Breast epithelium (tissue), 4 donors: ENCODE data around the gene ZWINT. TPM values are rescaled to one million over a fixed set of nuclear protein-coding genes. Genes with fewer than 3 reads are reported as not detected.

Experiments
- DNase-seq, 2 donors: peaks; one replicate each; pipeline ENCODE4 v3.0.0-alpha.2; 2019; ENCODE audit warnings: low spot score in 2 of 2
- H3K27ac ChIP-seq, 2 donors: fragments of 200-600 bp; sonication (generic) in 1 of 2; one replicate each; pipeline ENCODE4 v1.5.1; 2016 to 2019; ENCODE audit warnings: mild to moderate bottlenecking in 1 of 2
- H3K27me3 ChIP-seq, 2 donors: fragments of 200-600 bp; sonication (generic) in 1 of 2; one replicate each; pipeline versions ENCODE4 v1.5.1 to v1.6.0; 2017 to 2019; ENCODE audit warnings: control low read depth in 1 of 2, mild to moderate bottlenecking in 1 of 2
- H3K36me3 ChIP-seq: fragments of 200-600 bp; one replicate; pipeline ENCODE4 v1.5.1; 2019
- H3K4me1 ChIP-seq, 2 donors: fragments of 200-600 bp; sonication (generic); one replicate each; pipeline ENCODE4 v1.5.1; 2016 to 2019; ENCODE audit warnings: control low read depth in 1 of 2
- H3K4me3 ChIP-seq, 3 donors: fragments of 200-600 bp; sonication (generic); 1 replicate in 2 of 3; 2 replicates in 1 of 3; pipeline ENCODE4 v1.5.1; 2016 to 2019; ENCODE audit warnings: mild to moderate bottlenecking in 3 of 3, moderate library complexity in 2 of 3
- H3K9me3 ChIP-seq, 2 donors: fragments of 200-600 bp; sonication (generic) in 1 of 2; one replicate each; pipeline ENCODE4 v1.5.1; 2016 to 2019; ENCODE audit warnings: control low read depth in 1 of 2
- CTCF ChIP-seq, 3 donors: fragments of 450-650 bp; IDR thresholded peaks; one replicate each; pipeline ENCODE4 v1.5.1; 2016 to 2017; ENCODE audit warnings: antibody characterized with exemption in 3 of 3, mild to moderate bottlenecking in 3 of 3, moderate library complexity in 3 of 3
- POLR2A ChIP-seq: fragments of 450-650 bp; IDR thresholded peaks from one replicate; pipeline ENCODE4 v1.6.1; 2016; ENCODE audit warnings: antibody characterized with exemption, mild to moderate bottlenecking, moderate library complexity
- POLR2AphosphoS5 ChIP-seq, 3 donors: sonication (generic); formaldehyde crosslinking; IDR thresholded peaks; one replicate each; pipeline ENCODE4 v1.6.1; 2017; ENCODE audit warnings: antibody characterized with exemption in 3 of 3
- intact Hi-C: fragments of 100-400 bp; cut with DNase I; formaldehyde crosslinking; loops from one replicate; pipeline ENCODE4 v1.15.1; 2023; ENCODE audit warnings: low total_unique reads
- total RNA-seq, 3 donors: library from RNA; depleted of rRNA; stranded (reverse); fragments of >200 nt; gene quantifications; one replicate each; pipeline ENCODE4 v1.1.0, GENCODE V29; 2016

The ZWINT gene, protein sequence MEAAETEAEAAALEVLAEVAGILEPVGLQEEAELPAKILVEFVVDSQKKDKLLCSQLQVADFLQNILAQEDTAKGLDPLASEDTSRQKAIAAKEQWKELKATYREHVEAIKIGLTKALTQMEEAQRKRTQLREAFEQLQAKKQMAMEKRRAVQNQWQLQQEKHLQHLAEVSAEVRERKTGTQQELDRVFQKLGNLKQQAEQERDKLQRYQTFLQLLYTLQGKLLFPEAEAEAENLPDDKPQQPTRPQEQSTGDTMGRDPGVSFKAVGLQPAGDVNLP
- 1 to 10 TPM; 1.3 to 5.0 (median 3.0) TPM for total RNA-seq

- Histone ChIP-seq H3K4me1 (no peaks in the 10 kb centered on the region), H3K4me3 (peak within 1 kb of the TSS; percentile 63 to 74 (median 73)), H3K27me3 (no peaks in the 10 kb centered on the region), H3K9me3 (no peaks in the 10 kb centered on the region), H3K27ac (peak within 1 kb of the TSS in 1 of 2 donors; percentile 48), H3K36me3 (no peaks in the 10 kb centered on the region)
- DNase-seq = peak; percentile 89 to 92
- intact Hi-C loops = no loop called here
- TF ChIP-seq POLR2A (no peak), CTCF (IDR thresholded peaks at IDR 0.05) (no peak), POLR2AphosphoS5 (IDR thresholded peaks at IDR 0.05) (no peak)
These were observed at the start of gene ZWINT for GRCh38 chr10:56360967-56361612. Gene ZWINT (minus strand): TSS chr10:56361259. CDS start chr10:56361236, 23 bp downstream.

GRCh38 chr10:56383806-56384205, 22.7 kb upstream of the ZWINT start:
- TF ChIP-seq POLR2A (no peak), CTCF (IDR thresholded peaks at IDR 0.05) (no peak), POLR2AphosphoS5 (IDR thresholded peaks at IDR 0.05) (no peak)
- H3K4me3 ChIP-seq = no peak overlapping the region
- no peaks in the 10 kb centered on the region for H3K4me1 ChIP-seq
- intact Hi-C loops = no loop called here
- H3K27ac ChIP-seq = no peak overlapping the region
- no peaks in the 10 kb centered on the region for H3K27me3 ChIP-seq
- DNase-seq = no peak
- H3K36me3 ChIP-seq = no peaks in the 10 kb centered on the region
- H3K9me3 ChIP-seq = no peaks in the 10 kb centered on the region

- no peak for DNase-seq
- H3K36me3 ChIP-seq = no peaks in the 10 kb centered on the region
These were observed 9.4 kb upstream of the ZWINT start for GRCh38 chr10:56370217-56371113.

GRCh38 chr10:56360583-56360966, 484 bp downstream of the ZWINT start:
- no peak for DNase-seq
- no peaks in the 10 kb centered on the region for H3K9me3 ChIP-seq
- peak overlapping the region; percentile 63 to 74 (median 73) for H3K4me3 ChIP-seq
- no peaks in the 10 kb centered on the region for H3K36me3 ChIP-seq
- TF ChIP-seq POLR2AphosphoS5 (IDR thresholded peaks at IDR 0.05) (no peak), POLR2A (no peak), CTCF (IDR thresholded peaks at IDR 0.05) (no peak)
- H3K27ac ChIP-seq = no peak overlapping the region
- H3K4me1 ChIP-seq = no peaks in the 10 kb centered on the region
- no peaks in the 10 kb centered on the region for H3K27me3 ChIP-seq
- intact Hi-C loops = no loop called here

More at GRCh38 chr10:56370217-56371113, 9.4 kb upstream of the ZWINT start:
- intact Hi-C loops = no loop called here
- Histone ChIP-seq H3K27me3 (no peaks in the 10 kb centered on the region), H3K27ac (no peak overlapping the region), H3K4me3 (no peak overlapping the region), H3K4me1 (no peaks in the 10 kb centered on the region), H3K9me3 (peaks cover 13 to 15% of the 10 kb centered on the region in 2 donors)
- TF ChIP-seq CTCF (IDR thresholded peaks at IDR 0.05) (no peak), POLR2AphosphoS5 (IDR thresholded peaks at IDR 0.05) (no peak), POLR2A (no peak)
